Endothelial cell (in vitro differentiated cells): ENCODE results near the gene KLHDC7A. TPM values are rescaled to one million over a fixed set of nuclear protein-coding genes. Genes with fewer than 3 reads are reported as not detected.

Source experiments
- DNase-seq: peaks from one replicate; pipeline ENCODE4 v3.0.0; 2021; ENCODE audit warnings: low spot score
- H3K27ac Mint-ChIP-seq: one replicate; pipeline ENCODE4 v1.8.0; 2021; ENCODE audit warnings: mixed read lengths, inconsistent platforms; ENCODE audit not compliant: unreplicated experiment
- H3K27me3 Mint-ChIP-seq: one replicate; pipeline ENCODE4 v1.8.0; 2021; ENCODE audit warnings: mild to moderate bottlenecking, moderate library complexity, mixed read lengths, inconsistent platforms; ENCODE audit not compliant: unreplicated experiment
- H3K36me3 Mint-ChIP-seq: one replicate; pipeline ENCODE4 v1.8.0; 2021; ENCODE audit warnings: mild to moderate bottlenecking, low read depth, mixed read lengths, inconsistent platforms; ENCODE audit not compliant: unreplicated experiment
- H3K4me1 Mint-ChIP-seq: one replicate; pipeline ENCODE4 v1.8.0; 2021; ENCODE audit warnings: mild to moderate bottlenecking, mixed read lengths, inconsistent platforms; ENCODE audit not compliant: unreplicated experiment
- H3K4me3 Mint-ChIP-seq: one replicate; pipeline ENCODE4 v1.8.0; 2021; ENCODE audit warnings: mild to moderate bottlenecking, mixed read lengths, inconsistent platforms; ENCODE audit not compliant: unreplicated experiment
- H3K9me3 Mint-ChIP-seq: one replicate; pipeline ENCODE4 v1.8.0; 2021; ENCODE audit warnings: mixed read lengths, inconsistent platforms; ENCODE audit not compliant: unreplicated experiment
- CTCF ChIP-seq: fragments of 200-600 bp; sonication (generic); IDR thresholded peaks from one replicate; pipeline ENCODE4 v1.5.0; 2021; ENCODE audit warnings: antibody characterized with exemption; ENCODE audit not compliant: unreplicated experiment
- total RNA-seq: library from RNA; stranded (reverse); fragmentation: NEBNext Ultra II Directional; extraction: Animal tissue kit (Norgen Biotek cat#: 25700); gene quantifications from one replicate; pipeline ENCODE4 v1.2.1, GENCODE V29; 2021; ENCODE audit not compliant: unreplicated experiment

Gene KLHDC7A
- total RNA-seq, 1 donor from 2014 or later, result not detected

- Mint-ChIP-seq H3K27me3 (no peaks in the 10 kb centered on the region), H3K36me3 (no peaks in the 10 kb centered on the region), H3K4me1 (peaks cover 3% of the 10 kb centered on the region)
These were observed 23.9 kb downstream of the KLHDC7A start for GRCh38 chr1:18504609-18505008.

DNA sequence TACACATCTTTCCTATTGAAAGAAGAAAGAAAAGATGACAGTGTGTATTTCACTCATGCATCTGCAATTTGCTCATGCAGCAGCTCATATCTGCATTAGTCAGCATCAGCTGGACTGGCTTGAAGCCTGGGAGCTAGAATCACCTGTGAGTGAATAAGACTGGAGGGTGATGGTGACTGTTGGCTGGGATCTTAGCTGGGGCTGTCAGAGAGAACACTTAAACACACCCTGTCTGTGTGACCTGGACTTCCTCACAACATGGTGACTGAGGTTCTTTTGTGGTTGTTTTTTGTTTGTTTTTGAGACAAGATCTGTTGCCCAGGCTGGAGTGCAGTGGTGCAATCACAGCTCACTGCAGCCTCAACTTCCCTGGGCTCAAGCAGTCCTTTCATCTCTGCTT, 24.9 kb downstream of the KLHDC7A start:
- Mint-ChIP-seq H3K27ac (no peak overlapping the region), H3K36me3 (no peaks in the 10 kb centered on the region), H3K4me1 (no peaks in the 10 kb centered on the region), H3K27me3 (no peaks in the 10 kb centered on the region), H3K4me3 (no peak overlapping the region), H3K9me3 (no peaks in the 10 kb centered on the region)
- no peak for DNase-seq
- TF ChIP-seq CTCF, result no peak

More at GRCh38 chr1:18504609-18505008, 23.9 kb downstream of the KLHDC7A start:
- Mint-ChIP-seq H3K9me3 (no peaks in the 10 kb centered on the region), H3K4me3 (no peak overlapping the region), H3K27ac (no peak overlapping the region)
- TF ChIP-seq CTCF, result no peak
- no peak for DNase-seq

DNA sequence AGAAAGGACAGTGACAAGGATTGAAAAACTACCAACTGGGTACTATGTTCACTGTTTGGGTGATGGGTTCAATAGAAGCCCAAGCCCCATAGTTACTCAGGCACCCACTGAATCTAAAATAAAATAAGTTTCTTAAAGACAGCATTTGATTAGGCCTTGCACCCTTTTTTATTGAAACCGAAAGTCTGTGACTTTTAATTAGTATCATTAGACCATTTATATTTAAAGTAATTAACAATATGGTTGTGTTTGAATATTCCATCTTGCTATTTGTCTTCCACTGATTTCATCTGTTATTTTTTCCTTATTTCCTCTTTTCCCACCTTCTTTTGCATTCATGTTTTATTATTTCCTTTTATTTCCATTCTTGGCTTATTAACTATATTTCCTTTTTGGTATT, 27.4 kb downstream of the KLHDC7A start:
- DNase-seq, result no peak
- Mint-ChIP-seq H3K4me1 (no peaks in the 10 kb centered on the region), H3K36me3 (no peaks in the 10 kb centered on the region), H3K4me3 (no peak overlapping the region), H3K27ac (no peak overlapping the region), H3K27me3 (no peaks in the 10 kb centered on the region), H3K9me3 (no peaks in the 10 kb centered on the region)
- TF ChIP-seq CTCF, result no peak

GRCh38 chr1:18511149-18511873, 30.6 kb downstream of the KLHDC7A start:
- Mint-ChIP-seq H3K4me3 (no peak overlapping the region), H3K36me3 (peaks cover 3% of the 10 kb centered on the region), H3K27ac (no peak overlapping the region), H3K4me1 (no peaks in the 10 kb centered on the region), H3K9me3 (no peaks in the 10 kb centered on the region), H3K27me3 (no peaks in the 10 kb centered on the region)
- TF ChIP-seq CTCF, result no peak
- DNase-seq, result no peak

DNA sequence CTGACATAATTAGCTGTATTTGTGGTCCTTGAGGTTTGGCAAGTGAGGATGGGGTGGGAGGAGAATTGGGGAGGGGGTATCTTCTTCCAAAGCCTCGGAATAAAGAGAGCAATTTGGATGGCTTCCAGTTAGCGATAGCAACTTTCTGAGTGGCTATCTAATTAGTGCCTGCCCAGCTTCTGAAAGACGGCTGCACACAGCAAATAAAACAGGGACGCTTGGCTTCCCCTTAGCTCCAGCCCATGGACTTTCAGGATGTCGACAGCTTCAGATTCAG, 31.1 kb downstream of the KLHDC7A start:
- Mint-ChIP-seq H3K9me3 (no peaks in the 10 kb centered on the region), H3K36me3 (peaks cover 3% of the 10 kb centered on the region), H3K27ac (no peak overlapping the region), H3K4me1 (no peaks in the 10 kb centered on the region), H3K27me3 (no peaks in the 10 kb centered on the region), H3K4me3 (no peak overlapping the region)
- no peak for DNase-seq
- TF ChIP-seq CTCF, result no peak
